ENCODE measurements around the gene TMEM167B.
"Not testable (repeated sequence)": the region's sequence is repeated elsewhere in the genome, so short reads cannot be mapped to it uniquely, and the experiment has no call there.

Gene TMEM167B

DNA sequence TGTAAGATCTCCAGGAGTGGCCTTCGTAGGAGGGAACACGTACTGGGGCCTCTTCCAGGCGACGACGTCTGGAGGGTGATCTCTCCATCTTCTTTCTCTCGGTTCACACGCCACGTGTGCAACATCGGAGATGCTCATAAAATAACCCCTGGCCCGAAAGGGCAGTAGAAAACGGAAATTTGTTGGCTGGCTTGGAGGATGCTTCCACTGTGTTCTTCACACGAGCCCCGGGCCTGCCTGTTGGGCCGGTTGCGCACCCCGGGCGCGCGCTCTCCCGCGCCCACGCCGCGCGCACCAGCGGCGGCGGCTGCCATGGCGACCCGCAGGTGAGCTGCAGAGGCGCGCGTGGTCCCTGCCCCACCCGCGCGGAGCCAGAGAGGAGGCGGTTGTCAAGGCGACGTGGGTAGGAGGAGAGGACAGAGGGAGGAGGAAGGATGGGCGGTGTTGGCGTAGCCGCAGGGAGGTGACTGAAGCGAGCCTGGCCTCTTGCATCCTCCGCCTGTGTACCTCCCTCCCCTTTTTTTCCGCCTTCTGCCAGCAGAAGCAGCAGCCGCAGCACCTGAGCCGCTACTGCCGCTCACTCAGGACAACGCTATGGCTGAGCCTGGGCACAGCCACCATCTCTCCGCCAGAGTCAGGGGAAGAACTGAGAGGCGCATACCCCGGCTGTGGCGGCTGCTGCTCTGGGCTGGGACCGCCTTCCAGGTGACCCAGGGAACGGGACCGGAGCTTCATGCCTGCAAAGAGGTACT lies 23.2 kb downstream of the TMEM167B start, which contains the start of gene ELAPOR1:
TSS of gene ELAPOR1 (plus strand) at position 526 of the 752 bp plus-strand sequence. CDS start at position 595, 69 bp downstream.
- peak in 8 of 14 donors; percentile 4 to 86 (median 22) for DNase-seq

- DNase-seq: peak in 1 of 14 donors; percentile 32
Observed at GRCh38 chr1:109114342-109114674, 23.7 kb downstream of the TMEM167B start.

DNA sequence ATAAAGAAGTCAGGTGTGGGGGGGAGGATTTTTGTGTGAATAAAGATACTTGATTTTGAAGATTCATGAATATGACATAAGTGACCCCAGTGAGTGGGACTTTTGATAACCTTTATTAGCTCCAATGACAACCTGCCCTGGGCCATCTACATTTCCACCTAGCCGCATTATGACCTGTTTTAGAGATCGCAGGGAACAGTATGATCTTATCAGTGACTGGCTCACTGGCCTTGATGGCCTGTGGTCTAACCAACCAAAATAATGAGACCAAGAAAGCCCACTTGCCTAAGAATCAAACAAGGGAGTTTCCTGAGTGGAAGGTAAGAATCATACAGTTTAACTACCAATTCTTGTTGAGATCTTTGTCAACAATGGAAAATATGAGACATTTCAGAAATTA lies 25.1 kb downstream of the TMEM167B start:
- DNase-seq: no peak

DNA sequence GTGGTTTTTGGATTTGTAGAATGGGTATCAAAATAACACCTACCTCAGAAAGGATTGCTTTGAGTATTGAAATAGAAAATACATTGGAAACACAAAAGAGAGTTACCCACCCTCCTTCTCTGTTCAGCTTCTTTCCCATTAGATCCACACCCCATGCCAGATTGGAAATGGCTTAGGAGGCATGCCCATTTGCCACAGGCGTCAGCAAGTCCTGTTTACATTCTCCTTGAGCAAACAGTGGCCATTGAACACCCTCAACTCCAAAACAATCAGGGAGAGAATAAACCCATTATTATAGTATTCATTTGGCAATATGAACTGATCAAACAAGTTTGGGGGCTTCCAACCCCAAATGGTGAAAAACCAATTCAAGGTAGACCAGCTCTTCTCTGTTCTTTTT lies 25.7 kb downstream of the TMEM167B start:
- no peak for DNase-seq

DNA sequence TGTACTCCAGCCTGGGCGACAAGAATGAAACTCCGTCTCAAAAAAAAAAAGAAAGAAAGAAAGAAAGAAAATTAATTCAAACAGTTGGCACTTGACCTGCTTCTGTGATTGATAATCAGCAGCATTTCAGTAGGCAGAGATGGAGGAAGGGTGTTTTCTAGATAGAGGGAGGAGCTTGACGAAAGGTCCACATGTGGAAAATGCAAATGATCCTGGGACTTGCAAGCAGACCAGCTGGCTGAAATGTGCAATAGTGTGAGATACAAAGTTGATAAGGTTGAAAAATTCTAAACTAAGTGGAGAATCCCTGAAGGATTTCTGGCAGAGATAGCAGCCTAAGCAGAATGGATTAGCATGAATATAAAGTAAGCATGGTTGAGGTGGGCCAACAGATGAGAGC lies 27.5 kb downstream of the TMEM167B start:
- DNase-seq: no peak

DNA sequence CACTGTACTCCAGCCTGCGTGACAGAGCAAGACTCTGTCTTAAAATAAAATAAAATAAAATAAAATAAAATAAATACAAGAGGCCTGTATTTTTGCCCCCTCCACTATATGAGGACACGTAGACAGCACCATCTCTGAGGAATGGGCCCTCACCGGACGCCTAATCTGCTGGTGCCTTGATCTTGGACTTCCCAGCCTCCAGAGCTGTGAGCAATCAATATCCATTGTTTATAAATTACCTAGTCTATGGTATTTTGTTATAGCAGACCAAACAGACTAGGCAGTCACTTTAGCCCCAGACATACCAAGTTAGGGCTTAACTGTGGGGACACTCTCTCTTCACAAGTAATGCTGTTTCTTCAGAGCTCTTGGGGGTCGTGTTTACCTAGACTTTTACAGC lies 29.8 kb downstream of the TMEM167B start:
- no peak for DNase-seq

- DNase-seq: no peak
Observed at GRCh38 chr1:109131059-109131458, 40.5 kb downstream of the TMEM167B start.

GRCh38 chr1:109131800-109132199 lies 41.2 kb downstream of the TMEM167B start:
- no peak for DNase-seq

- DNase-seq: no peak
Observed at GRCh38 chr1:109133002-109133706, 42.6 kb downstream of the TMEM167B start.

GRCh38 chr1:109133815-109134214 lies 43.3 kb downstream of the TMEM167B start:
- DNase-seq: peak in 6 of 14 donors; percentile 11 to 92 (median 25)

- no peak for DNase-seq
Observed at GRCh38 chr1:109134423-109134822, 43.9 kb downstream of the TMEM167B start.

DNA sequence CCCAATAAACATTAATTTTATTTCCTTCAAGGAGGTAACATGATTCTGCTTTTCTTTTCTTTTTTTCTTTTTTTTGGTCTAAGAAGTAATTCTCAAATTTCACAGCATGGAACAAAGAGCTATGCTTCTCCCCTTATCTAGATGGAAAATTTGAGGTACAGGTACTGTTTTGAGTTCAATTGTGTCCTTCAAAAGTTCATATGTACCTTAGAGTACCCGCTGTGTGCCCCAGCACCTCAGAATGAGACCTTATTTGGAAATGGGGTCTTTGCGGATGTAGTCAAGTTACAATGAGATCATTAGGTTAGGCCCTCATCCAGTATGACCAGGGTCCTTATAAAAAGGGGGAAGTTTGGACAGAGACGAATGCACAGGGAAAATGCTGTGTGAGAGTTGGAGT lies 45.4 kb downstream of the TMEM167B start:
- no peak for DNase-seq

GRCh38 chr1:109136766-109137165 lies 46.2 kb downstream of the TMEM167B start:
- no peak for DNase-seq

GRCh38 chr1:109137958-109138357 lies 47.4 kb downstream of the TMEM167B start:
- DNase-seq: no peak

DNA sequence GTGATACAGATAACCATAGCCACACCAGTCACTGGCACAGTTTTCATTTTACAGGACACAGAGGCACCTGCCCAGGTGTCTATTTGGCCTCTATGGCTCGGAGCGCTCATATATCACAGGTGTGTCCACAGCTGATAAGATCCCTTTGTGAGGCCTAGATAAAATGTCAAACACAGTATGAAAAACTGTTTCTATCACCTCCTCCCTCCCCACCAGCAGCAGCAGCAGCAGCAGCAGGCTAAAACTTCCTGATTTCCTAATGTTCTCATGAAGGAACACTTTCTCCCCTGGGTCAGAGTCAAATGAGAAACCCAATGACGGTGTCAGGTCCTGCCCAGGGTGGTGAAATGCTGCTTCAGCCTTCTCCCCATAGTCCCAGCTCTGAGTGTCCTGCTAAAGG lies 47.8 kb downstream of the TMEM167B start:
- no peak for DNase-seq

DNA sequence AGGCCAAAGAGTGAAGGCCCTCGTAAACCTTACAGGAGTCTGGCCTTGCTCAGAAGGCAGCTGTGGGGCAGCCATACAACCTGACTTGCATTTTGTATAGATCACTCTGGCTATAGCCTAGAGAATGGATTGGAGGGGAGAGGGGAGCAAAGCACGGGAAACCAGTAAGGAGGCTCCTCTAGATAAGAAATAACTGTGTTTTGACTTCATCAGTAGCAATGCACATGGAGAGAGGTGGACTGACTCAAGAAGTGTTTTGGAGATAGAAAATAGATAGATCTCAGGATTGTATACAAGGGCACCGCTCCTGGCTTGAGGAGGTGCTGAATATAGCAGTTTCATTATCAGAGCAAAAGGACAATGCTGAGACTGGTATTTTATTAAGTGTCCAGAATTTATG lies 49.8 kb downstream of the TMEM167B start:
- DNase-seq: no peak

- no peak for DNase-seq
Observed at GRCh38 chr1:109142260-109142659, 51.7 kb downstream of the TMEM167B start.

- DNase-seq: not testable (repeated sequence)
Observed at GRCh38 chr1:109142725-109143124, 52.2 kb downstream of the TMEM167B start.

All from C1 segment of cervical spinal cord (tissue), 14 donors.